ENCODE data around the gene PACSIN2. TPM values are rescaled to one million over a fixed set of nuclear protein-coding genes. Genes with fewer than 3 reads are reported as not detected.

The PACSIN2 gene
- total and polyA plus RNA-seq, 10 of the 15 experiments (the other 5 are each of a cell fraction or from before 2014, with no cell fraction given), result 0.93 to 78.7 (median 46.8) TPM

GRCh38 chr22:42913874-42914510, 101.0 kb downstream of the PACSIN2 start:
- no peaks in the 10 kb centered on the region; the same call in 1 of the 2 replicates for H3K4me1 ChIP-seq (ENCODE audit: control insufficient read depth, insufficient read depth, low read length)
- ChIA-PET SMC1A (ENCODE audit: uncharacterized antibody, unreplicated experiment) (interaction anchor here (1.0 to 1.4 kb wide), 2 partner anchors 46 kb away, joined by 3 to 4 read pairs; no protein-coding TSS in a partner anchor), RAD21 (ENCODE audit: unreplicated experiment) (interaction anchor here (1.2 kb wide), 2 partner anchors 13 to 19 kb away, joined by 4 to 7 read pairs; no protein-coding TSS in a partner anchor), POLR2A (interaction anchor here (0.6 to 0.7 kb wide), 2 partner anchors 12 to 82 kb away, joined by 3 read pairs; no protein-coding TSS in a partner anchor), CTCF (interaction anchor here (1.3 to 2.1 kb wide), 3 partner anchors 12 to 34 kb away, joined by 3 to 6 read pairs (median 4); no protein-coding TSS in a partner anchor)
- H2AFZ ChIP-seq (ENCODE audit: control insufficient read depth, low read depth, low read length), result no peak overlapping the region
- no peak for FAIRE-seq
- ATAC-seq, result no peak
- WGBS (ENCODE audit: insufficient coverage, insufficient replicate concordance, low lambda C conversion rate, missing lambda C conversion rate), result 85% methylated on average over 8 of the region's 8 CpGs
- peaks cover 5 to 18% of the 10 kb centered on the region in 2 experiments; a peak in 3 of 4 replicates for H3K36me3 ChIP-seq (ENCODE audit: control insufficient read depth in 2 of 2, insufficient read depth in 2 of 2, low read length in 1 of 2)
- intact Hi-C loops (cut with micrococcal nuclease; ENCODE audit: unreplicated experiment) (no loop called here), in situ Hi-C loops (cut with MboI) (no loop called here)
- no peaks in the 10 kb centered on the region for H3K9me3 ChIP-seq (replicated peaks; ENCODE audit: control insufficient read depth, insufficient read depth, low read length)
- H4K20me1 ChIP-seq (ENCODE audit: control insufficient read depth, insufficient read depth), result no peaks in the 10 kb centered on the region; the same call in 1 of the 2 replicates
- no TSS peak for BruUV-seq (replicated peaks)
- H3K27ac ChIP-seq (ENCODE audit: control insufficient read depth, insufficient read depth), result no peak overlapping the region
- H3K4me2 ChIP-seq (ENCODE audit: control insufficient read depth, insufficient read depth), result no peak overlapping the region
- H3K79me2 ChIP-seq (ENCODE audit: control insufficient read depth, insufficient read depth, low read length), result peaks cover 52% of the 10 kb centered on the region
- DNase-seq (ENCODE audit: low read depth, low spot score), result no peak
- H3K4me3 ChIP-seq, result no peak overlapping the region
- H3K27me3 ChIP-seq (replicated peaks in 1 of 2; ENCODE audit: control insufficient read depth in 2 of 2, insufficient read depth in 2 of 2, low read length in 1 of 2), result no peaks in the 10 kb centered on the region
- no peak overlapping the region for H3K9ac ChIP-seq (ENCODE audit: control insufficient read depth, insufficient read depth, low read length)
- no peak for TF ChIP-seq SMC3 (IDR thresholded peaks at IDR 0.05; ENCODE audit: borderline replicate concordance, low read length)

DNA sequence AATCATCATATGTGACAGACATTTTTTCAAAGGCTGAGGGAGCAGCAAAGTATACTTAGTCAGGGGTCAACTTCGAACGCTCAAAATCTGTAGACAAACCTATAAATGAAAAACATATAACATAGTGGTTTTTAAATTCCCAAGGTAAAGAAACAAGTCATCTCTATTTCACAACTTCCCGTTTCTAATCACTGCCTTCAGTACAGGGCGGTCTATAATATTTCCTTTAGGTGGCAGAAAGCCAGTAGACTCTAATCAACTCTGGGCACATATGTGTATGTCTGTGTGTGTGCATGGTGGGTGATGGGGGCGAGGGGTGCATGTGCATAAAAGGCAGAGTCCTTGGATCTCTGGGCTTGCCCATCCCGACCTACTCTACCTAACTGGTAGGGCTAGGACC, 102.9 kb downstream of the PACSIN2 start:
- Histone ChIP-seq H2AFZ (ENCODE audit: control insufficient read depth, low read depth, low read length) (no peak overlapping the region), H3K9me3 (replicated peaks; ENCODE audit: control insufficient read depth, insufficient read depth, low read length) (no peaks in the 10 kb centered on the region), H4K20me1 (ENCODE audit: control insufficient read depth, insufficient read depth) (no peaks in the 10 kb centered on the region; the same call in 1 of the 2 replicates), H3K4me2 (ENCODE audit: control insufficient read depth, insufficient read depth) (no peak overlapping the region; the same call in 1 of the 2 replicates), H3K79me2 (ENCODE audit: control insufficient read depth, insufficient read depth, low read length) (peaks cover 35% of the 10 kb centered on the region), H3K27me3 (replicated peaks in 1 of 2; ENCODE audit: control insufficient read depth in 2 of 2, insufficient read depth in 2 of 2, low read length in 1 of 2) (no peaks in the 10 kb centered on the region), H3K27ac (ENCODE audit: control insufficient read depth, insufficient read depth) (no peak overlapping the region), H3K4me3 (no peak overlapping the region), H3K4me1 (ENCODE audit: control insufficient read depth, insufficient read depth, low read length) (no peaks in the 10 kb centered on the region; the same call in 1 of the 2 replicates), H3K36me3 (ENCODE audit: control insufficient read depth in 2 of 2, insufficient read depth in 2 of 2, low read length in 1 of 2) (peaks cover 11 to 30% of the 10 kb centered on the region in 2 experiments; a peak in 3 of 4 replicates), H3K9ac (ENCODE audit: control insufficient read depth, insufficient read depth, low read length) (no peak overlapping the region)
- WGBS (ENCODE audit: insufficient coverage, insufficient replicate concordance, low lambda C conversion rate, missing lambda C conversion rate), result 19% methylated on average over 6 of the region's 6 CpGs
- TF ChIP-seq BCL11A (IDR thresholded peaks at IDR 0.05; ENCODE audit: low read depth, low read length), result no peak
- no peak for TF ChIP-seq YY1 (IDR thresholded peaks at IDR 0.05; ENCODE audit: low read depth, low read length)
- TF ChIP-seq POU2F2 (IDR thresholded peaks at IDR 0.05; ENCODE audit: borderline replicate concordance, low read depth, low read length), result no peak
- TF ChIP-seq TARDBP (IDR thresholded peaks at IDR 0.05; ENCODE audit: borderline replicate concordance), result no peak
- TF ChIP-seq ZNF622 (IDR thresholded peaks at IDR 0.05), result no peak
- TF ChIP-seq, protein P1, sequence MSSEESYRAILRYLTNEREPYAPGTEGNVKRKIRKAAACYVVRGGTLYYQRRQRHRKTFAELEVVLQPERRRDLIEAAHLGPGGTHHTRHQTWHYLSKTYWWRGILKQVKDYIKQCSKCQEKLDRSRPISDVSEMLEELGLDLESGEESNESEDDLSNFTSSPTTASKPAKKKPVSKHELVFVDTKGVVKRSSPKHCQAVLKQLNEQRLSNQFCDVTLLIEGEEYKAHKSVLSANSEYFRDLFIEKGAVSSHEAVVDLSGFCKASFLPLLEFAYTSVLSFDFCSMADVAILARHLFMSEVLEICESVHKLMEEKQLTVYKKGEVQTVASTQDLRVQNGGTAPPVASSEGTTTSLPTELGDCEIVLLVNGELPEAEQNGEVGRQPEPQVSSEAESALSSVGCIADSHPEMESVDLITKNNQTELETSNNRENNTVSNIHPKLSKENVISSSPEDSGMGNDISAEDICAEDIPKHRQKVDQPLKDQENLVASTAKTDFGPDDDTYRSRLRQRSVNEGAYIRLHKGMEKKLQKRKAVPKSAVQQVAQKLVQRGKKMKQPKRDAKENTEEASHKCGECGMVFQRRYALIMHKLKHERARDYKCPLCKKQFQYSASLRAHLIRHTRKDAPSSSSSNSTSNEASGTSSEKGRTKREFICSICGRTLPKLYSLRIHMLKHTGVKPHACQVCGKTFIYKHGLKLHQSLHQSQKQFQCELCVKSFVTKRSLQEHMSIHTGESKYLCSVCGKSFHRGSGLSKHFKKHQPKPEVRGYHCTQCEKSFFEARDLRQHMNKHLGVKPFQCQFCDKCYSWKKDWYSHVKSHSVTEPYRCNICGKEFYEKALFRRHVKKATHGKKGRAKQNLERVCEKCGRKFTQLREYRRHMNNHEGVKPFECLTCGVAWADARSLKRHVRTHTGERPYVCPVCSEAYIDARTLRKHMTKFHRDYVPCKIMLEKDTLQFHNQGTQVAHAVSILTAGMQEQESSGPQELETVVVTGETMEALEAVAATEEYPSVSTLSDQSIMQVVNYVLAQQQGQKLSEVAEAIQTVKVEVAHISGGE (CRISPR knock-in tag; IDR thresholded peaks at IDR 0.05), result no peak
- TF ChIP-seq, protein P2, sequence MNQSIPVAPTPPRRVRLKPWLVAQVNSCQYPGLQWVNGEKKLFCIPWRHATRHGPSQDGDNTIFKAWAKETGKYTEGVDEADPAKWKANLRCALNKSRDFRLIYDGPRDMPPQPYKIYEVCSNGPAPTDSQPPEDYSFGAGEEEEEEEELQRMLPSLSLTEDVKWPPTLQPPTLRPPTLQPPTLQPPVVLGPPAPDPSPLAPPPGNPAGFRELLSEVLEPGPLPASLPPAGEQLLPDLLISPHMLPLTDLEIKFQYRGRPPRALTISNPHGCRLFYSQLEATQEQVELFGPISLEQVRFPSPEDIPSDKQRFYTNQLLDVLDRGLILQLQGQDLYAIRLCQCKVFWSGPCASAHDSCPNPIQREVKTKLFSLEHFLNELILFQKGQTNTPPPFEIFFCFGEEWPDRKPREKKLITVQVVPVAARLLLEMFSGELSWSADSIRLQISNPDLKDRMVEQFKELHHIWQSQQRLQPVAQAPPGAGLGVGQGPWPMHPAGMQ (IDR thresholded peaks at IDR 0.05; ENCODE audit: borderline replicate concordance), result no peak
- TF ChIP-seq EP300 (IDR thresholded peaks at IDR 0.05; ENCODE audit: borderline replicate concordance in 1 of 2, control insufficient read depth in 1 of 2, low read depth in 2 of 2, low read length in 2 of 2), result no peak
- ATAC-seq, result no peak
- ChIA-PET POLR2A (no interaction called here), RAD21 (ENCODE audit: unreplicated experiment) (no interaction called here), CTCF (interaction anchor here (1.3 kb wide), 1 partner anchor 9 kb away, joined by 3 read pairs; no protein-coding TSS in a partner anchor), SMC1A (ENCODE audit: uncharacterized antibody, unreplicated experiment) (interaction anchor here (1.6 kb wide), 1 partner anchor 16 kb away, joined by 3 read pairs; no protein-coding TSS in a partner anchor)
- no TSS peak for BruUV-seq (replicated peaks)
- DNase-seq (ENCODE audit: low read depth, low spot score), result no peak
- intact Hi-C loops (cut with micrococcal nuclease; ENCODE audit: unreplicated experiment) (no loop called here), in situ Hi-C loops (cut with MboI) (no loop called here)
- no peak for FAIRE-seq

Measured in GM12878 (cell line).